HG03060 (cell line): ENCODE data around the gene BTBD8.

Experiments used
- ATAC-seq: cut with Tn5 transposase; IDR thresholded peaks from one replicate; pipeline ENCODE4 v1.9.1; 2021; ENCODE audit warnings: low read depth, moderate number of reproducible peaks; ENCODE audit not compliant: unreplicated experiment

BTBD8 gene

GRCh38 chr1:92087542-92087941, 7.4 kb downstream of the BTBD8 start:
- ATAC-seq = no peak

GRCh38 chr1:92091625-92092024, 11.5 kb downstream of the BTBD8 start:
- ATAC-seq = no peak

DNA sequence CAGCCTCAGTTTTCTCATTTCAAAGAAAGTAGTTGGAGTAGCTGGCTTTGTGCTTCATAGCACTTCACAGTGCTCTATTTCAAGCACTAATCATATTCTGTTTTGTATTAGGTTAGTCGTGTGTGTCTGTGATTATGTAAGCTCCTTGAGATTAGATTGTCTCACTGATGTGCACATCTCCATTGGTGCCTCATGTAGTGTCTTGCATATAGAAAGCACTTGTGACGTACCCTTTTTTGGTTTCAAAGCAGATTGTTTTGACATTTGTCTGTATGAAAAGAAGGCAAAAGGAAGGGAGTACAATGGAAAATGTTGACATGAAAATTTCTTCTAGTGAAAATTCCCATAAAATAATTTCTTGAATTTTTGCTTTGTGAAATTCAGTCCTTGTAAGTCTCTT, 13.9 kb downstream of the BTBD8 start:
- ATAC-seq = no peak

GRCh38 chr1:92094595-92094994, 14.4 kb downstream of the BTBD8 start:
- no peak for ATAC-seq

DNA sequence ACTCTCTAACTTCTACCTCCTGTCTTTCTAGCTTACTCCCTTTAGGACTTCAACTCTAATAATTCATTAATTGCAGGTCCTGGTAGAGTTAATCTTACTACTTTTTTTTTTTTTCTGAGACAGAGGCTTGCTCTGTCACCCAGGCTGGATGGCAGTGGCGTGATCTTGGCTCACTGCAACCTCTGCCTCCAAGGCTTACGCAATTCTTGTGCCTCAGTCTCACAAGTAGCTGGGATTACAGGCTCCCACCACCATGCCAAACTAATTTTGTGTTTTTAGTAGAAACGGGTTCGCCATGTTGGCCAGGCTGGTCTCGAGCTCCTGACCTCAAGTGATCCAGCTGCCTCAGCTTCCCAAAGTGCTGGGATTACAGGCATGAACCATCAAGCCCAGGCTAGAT, 15.7 kb downstream of the BTBD8 start:
- no peak for ATAC-seq

GRCh38 chr1:92096317-92096716, 16.2 kb downstream of the BTBD8 start:
- no peak for ATAC-seq

- ATAC-seq = no peak
These were observed 25.5 kb downstream of the BTBD8 start for GRCh38 chr1:92105546-92106081.

DNA sequence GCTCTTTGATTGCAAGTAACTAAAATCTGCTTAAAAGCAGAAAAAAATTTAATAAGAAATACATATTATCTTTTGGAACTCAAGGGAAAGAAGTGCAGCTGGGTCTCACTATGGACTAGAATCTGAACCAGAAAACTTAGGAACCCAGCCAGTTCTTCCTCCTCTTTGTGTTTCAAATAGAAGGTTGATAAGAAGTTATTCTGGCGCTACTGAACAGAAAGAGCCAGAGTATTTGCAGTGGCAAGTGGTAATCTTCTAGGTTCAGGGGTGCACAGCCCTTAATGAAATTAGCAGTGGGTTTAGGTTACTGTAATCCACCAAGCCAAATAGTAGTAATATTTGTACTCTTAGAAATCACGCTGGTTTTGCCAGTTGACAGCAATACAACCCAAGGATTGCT, 28.5 kb downstream of the BTBD8 start:
- no peak for ATAC-seq

DNA sequence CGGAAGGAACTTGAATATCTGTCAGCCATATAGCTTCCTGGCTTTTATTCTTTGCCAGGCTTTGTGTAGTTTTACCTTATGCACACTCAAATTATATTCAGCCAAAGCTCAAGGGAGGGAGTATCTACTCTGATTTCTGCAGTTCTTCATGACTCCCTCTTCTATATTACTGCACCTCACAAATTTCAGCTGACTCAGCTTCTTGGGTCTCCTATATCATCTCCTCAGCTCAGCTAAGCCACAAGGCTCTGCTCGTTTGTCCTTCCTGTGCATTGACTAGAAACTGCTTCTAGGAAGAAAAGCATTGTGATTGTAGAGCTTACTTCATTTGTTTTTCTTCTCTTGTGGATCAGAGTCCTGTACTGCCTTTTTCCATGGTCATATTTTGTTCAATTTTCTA, 37.4 kb downstream of the BTBD8 start:
- no peak for ATAC-seq

GRCh38 chr1:92118826-92119225, 38.7 kb downstream of the BTBD8 start:
- no peak for ATAC-seq

DNA sequence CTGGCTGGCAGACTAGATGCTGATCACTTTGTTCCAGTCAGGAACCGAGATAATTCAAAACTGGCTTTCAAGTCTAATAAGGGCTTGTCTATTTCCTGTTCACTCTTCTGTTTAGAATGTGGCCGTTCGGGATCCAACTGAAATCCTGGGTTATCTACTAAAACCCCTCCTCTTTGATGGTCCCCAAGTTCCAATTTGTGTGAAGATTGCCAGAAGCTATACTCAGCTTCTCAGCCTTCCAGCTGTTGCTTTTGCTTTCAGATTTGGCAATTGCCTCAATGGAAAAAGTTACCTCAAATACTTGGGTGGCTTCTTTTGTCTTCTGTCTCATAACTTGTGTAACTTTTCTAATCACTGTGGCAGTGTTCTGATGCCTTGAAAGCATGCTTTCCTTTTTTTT, 43.7 kb downstream of the BTBD8 start:
- no peak for ATAC-seq

DNA sequence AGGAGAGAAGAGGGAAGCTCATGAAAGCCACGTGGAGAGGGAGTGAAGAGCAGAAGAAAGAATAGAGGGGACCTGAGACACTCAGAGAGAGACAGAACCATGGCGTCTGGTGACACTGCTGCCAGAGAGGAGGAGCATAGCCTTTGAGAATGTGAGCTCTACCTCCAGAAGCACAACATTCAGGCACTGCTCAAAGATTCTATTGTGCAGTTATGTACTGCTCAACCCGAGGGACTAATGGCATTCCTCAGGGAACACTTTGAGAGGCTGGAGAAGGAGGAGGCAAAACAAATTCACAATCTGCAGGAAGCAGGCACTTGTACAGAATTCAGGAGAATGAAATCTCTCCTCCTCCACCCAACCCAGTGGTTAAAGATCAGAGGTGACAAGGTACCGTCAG, 45.1 kb downstream of the BTBD8 start:
- no peak for ATAC-seq

GRCh38 chr1:92126088-92126487, 45.9 kb downstream of the BTBD8 start:
- no peak for ATAC-seq

GRCh38 chr1:92134331-92134730, 54.2 kb downstream of the BTBD8 start:
- no peak for ATAC-seq

- ATAC-seq = no peak
These were observed 56.2 kb downstream of the BTBD8 start for GRCh38 chr1:92136341-92136740.

GRCh38 chr1:92154934-92155333, 74.8 kb downstream of the BTBD8 start:
- ATAC-seq = no peak

- ATAC-seq = no peak
These were observed 79.4 kb downstream of the BTBD8 start for GRCh38 chr1:92159593-92159992.

DNA sequence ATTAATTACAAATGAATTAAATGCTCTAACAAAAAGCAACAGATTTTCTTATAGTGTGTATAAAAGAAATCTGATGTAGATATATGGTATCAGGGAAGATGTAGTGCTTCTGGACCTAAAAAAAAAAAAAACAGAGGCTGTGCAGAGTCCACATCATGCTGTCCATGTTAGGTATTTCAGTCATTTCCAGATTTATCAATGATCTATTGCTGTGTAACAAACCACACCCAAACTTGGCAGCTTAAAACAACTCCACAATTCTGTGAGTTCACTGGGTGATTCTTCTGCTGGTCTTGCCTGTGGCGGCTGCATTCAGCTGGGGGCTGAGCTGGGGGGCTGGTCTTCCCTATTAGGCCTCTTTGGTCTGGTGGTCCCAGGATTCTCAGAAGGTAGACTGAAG, 85.2 kb downstream of the BTBD8 start:
- no peak for ATAC-seq

DNA sequence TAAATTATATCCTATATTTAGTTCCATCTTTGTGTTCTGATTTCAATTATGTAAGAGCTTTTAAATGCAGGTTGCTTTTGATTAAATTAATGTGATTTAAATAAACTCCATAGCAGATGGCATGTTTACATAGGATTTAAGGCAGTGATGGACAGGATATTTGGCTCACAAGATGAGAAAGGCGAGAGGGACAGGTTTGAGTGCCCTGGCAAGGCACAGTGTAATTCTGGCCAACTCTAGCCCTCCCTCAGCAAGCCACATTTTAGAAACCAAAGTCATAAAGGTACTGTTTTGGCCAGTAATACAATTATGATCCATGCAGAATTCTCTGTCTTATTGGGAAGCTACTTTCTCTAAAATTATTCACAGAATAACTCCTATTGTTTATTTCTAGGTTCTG, 87.0 kb downstream of the BTBD8 start:
- ATAC-seq = no peak

DNA sequence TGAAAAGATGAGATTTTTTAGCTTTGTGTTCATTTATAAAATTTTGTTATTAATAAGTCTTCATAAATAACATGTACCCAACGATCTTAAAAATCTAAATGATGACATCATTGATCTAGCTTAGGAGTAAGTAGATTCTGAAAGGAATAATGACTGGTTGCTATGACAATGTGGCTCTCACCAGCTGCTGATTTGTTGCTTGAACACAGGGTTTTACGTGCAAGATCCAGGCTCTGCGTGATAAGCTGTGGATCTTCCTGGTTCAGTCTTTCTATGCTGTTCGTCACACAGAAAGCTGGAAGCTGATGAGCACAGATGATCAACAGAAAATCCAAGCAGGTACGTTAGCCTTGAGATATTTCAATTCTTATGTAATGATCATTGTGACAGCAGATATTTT, 88.5 kb downstream of the BTBD8 start:
- no peak for ATAC-seq

GRCh38 chr1:92169214-92170005, 89.3 kb downstream of the BTBD8 start:
- ATAC-seq = no peak

DNA sequence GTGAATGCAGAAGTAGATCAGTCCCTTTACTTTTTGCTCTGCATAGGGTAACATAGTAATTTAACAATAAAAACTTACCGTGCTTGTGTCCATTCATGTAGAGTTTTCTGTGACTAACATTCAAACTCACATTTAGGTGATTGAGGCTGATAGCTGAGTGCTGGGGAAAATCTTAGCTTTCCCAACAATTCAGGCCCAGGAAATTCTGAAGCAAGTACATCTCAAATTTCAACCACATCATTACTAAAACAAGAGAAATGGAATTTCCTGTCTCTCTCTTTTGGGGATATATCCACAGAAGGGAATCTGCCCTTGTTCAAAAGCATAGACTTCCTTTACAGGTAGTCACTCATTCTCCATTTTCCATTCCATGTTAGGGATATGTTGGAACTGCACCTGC, 104.5 kb downstream of the BTBD8 start:
- no peak for ATAC-seq

GRCh38 chr1:92186081-92186480, 105.9 kb downstream of the BTBD8 start:
- no peak for ATAC-seq
